Psoas muscle (tissue), 8 donors: ENCODE measurements around the gene LPP. TPM values are rescaled to one million over a fixed set of nuclear protein-coding genes. Genes with fewer than 3 reads are reported as not detected.

Source experiments
- ATAC-seq, 4 donors: fragments of 200-7000 bp; cut with Tn5 transposase; one replicate each; pipeline ENCODE4 v1.9.1; 2020; ENCODE audit warnings: moderate library complexity in 3 of 4, mild to moderate bottlenecking in 2 of 4
- DNase-seq, 2 donors: peaks; one replicate each; pipeline ENCODE4 v3.0.0-alpha.2; 2020
- H3K27ac ChIP-seq: fragments of 200-600 bp; one replicate; pipeline ENCODE4 v1.8.0; 2022
- H3K27me3 ChIP-seq, 3 donors: fragments of 200-600 bp in 1 of 3; one replicate each; pipeline versions ENCODE4 v1.6.1 to v1.8.0; 2013 to 2022; ENCODE audit warnings: low read length in 2 of 3, mild to moderate bottlenecking in 2 of 3, moderate library complexity in 1 of 3; ENCODE audit not compliant: insufficient read depth in 3 of 3
- H3K36me3 ChIP-seq, 2 donors: fragments of 200-600 bp in 1 of 2; one replicate each; pipeline versions ENCODE4 v1.6.1 to v1.8.0; 2013 to 2022; ENCODE audit warnings: low read depth in 1 of 2, mild to moderate bottlenecking in 1 of 2, moderate library complexity in 1 of 2; ENCODE audit not compliant: insufficient read depth in 1 of 2
- H3K4me1 ChIP-seq: fragments of 200-600 bp; one replicate; pipeline ENCODE4 v1.8.0; 2022
- H3K4me3 ChIP-seq: fragments of 200-600 bp; one replicate; pipeline ENCODE4 v1.8.0; 2022; ENCODE audit warnings: mild to moderate bottlenecking
- H3K9me3 ChIP-seq: fragments of 200-600 bp; one replicate; pipeline ENCODE4 v1.8.0; 2022
- CTCF ChIP-seq: fragments of 200-600 bp; IDR thresholded peaks from one replicate; pipeline ENCODE4 v1.8.0; 2022; ENCODE audit warnings: antibody characterized with exemption
- WGBS, 3 donors: extraction: QIAGEN DNeasy Blood & Tissue Kit; methylation state at CpG; one replicate each; pipeline versions ENCODE4 v1.1.6 to v1.1.7; 2013; 5-methylcytosine and 5-hydroxymethylcytosine counted together
- intact Hi-C, 2 donors: fragments of 100-400 bp; cut with DNase I; formaldehyde crosslinking; loops; one replicate each; pipeline versions ENCODE4 v1.11.0 to v1.14.2; 2022
- polyA plus RNA-seq, 3 donors: library from polyadenylated mRNA; stranded (reverse); fragments of 200-250 nt; gene quantifications; one replicate each; pipeline ENCODE4 v1.2.3, GENCODE V29; 2013
- total RNA-seq, 4 donors: library from RNA; stranded (reverse); fragmentation: NEBNext Ultra II Directional in 2 of 4; extraction: Animal tissue kit (Norgen Biotek cat#: 25700) in 2 of 4; gene quantifications; one replicate each; pipeline versions ENCODE4 v1.2.1 to v1.2.4, GENCODE V29; 2021 to 2023
- donor health status: healthy with polysubstance abuse.
- donor health status: DM: no; HTN: no; CAD: no; lungs with moderate emphysema.
- donor health status: Bipolar disorder and iron deficiency.
- donor health status: healthy.
- donor health status: DM: yes; HTN: yes; CAD: no.
- donor health status: DM: no; HTN: no; CAD: no.
- donor health status: DM: no; HTN: no; CAD: no.
- donor health status: DM: yes; HTN: yes; CAD: no.

The LPP gene
- total and polyA plus RNA-seq, 7 donors = 2.6 to 80.3 (median 42.8) TPM

GRCh38 chr3:188691004-188691403 lies 537.0 kb downstream of the LPP start:
- ATAC-seq = no peak
- H3K9me3 ChIP-seq = no peaks in the 10 kb centered on the region
- 95 to 98% (median 96%) methylated on average over 1 of the region's 1 CpG for WGBS, 3 donors
- H3K27ac ChIP-seq = no peak overlapping the region
- intact Hi-C loops = no loop called here
- no peaks in the 10 kb centered on the region for H3K36me3 ChIP-seq
- H3K4me3 ChIP-seq = no peak overlapping the region
- H3K4me1 ChIP-seq = peaks cover 21% of the 10 kb centered on the region
- no peak for TF ChIP-seq CTCF
- H3K27me3 ChIP-seq = no peaks in the 10 kb centered on the region
- no peak for DNase-seq

GRCh38 chr3:188691665-188692064 lies 537.7 kb downstream of the LPP start:
- Histone ChIP-seq H3K27me3 (no peaks in the 10 kb centered on the region), H3K4me3 (no peak overlapping the region), H3K27ac (no peak overlapping the region), H3K36me3 (no peaks in the 10 kb centered on the region), H3K4me1 (peaks cover 21% of the 10 kb centered on the region), H3K9me3 (no peaks in the 10 kb centered on the region)
- no peak for ATAC-seq
- 69 to 97% (median 90%) methylated on average over 1 of the region's 1 CpG for WGBS, 3 donors
- DNase-seq = no peak
- intact Hi-C loops = no loop called here
- TF ChIP-seq CTCF = no peak

- 87 to 94% (median 91%) methylated on average over 2 of the region's 2 CpGs for WGBS, 3 donors
- intact Hi-C loops = no loop called here
- Histone ChIP-seq H3K36me3 (no peaks in the 10 kb centered on the region), H3K27ac (no peak overlapping the region), H3K9me3 (no peaks in the 10 kb centered on the region), H3K27me3 (no peaks in the 10 kb centered on the region), H3K4me3 (no peak overlapping the region), H3K4me1 (peaks cover 15% of the 10 kb centered on the region)
- no peak for TF ChIP-seq CTCF
- DNase-seq (no peak), ATAC-seq (no peak)
These were observed 538.7 kb downstream of the LPP start for GRCh38 chr3:188692700-188693099.

- no peaks in the 10 kb centered on the region for H3K27me3 ChIP-seq
- TF ChIP-seq CTCF = no peak
- intact Hi-C loops = no loop called here
- 56 to 68% (median 60%) methylated on average over 7 of the region's 7 CpGs for WGBS, 3 donors
- H3K27ac ChIP-seq = no peak overlapping the region
- no peaks in the 10 kb centered on the region for H3K9me3 ChIP-seq
- H3K4me1 ChIP-seq = peaks cover 7% of the 10 kb centered on the region
- H3K36me3 ChIP-seq = no peaks in the 10 kb centered on the region
- DNase-seq (no peak), ATAC-seq (no peak)
- no peak overlapping the region for H3K4me3 ChIP-seq
These were observed 539.5 kb downstream of the LPP start for GRCh38 chr3:188693435-188693834.

GRCh38 chr3:188695241-188695640 lies 541.3 kb downstream of the LPP start:
- ATAC-seq = no peak
- H3K4me3 ChIP-seq = no peak overlapping the region
- H3K9me3 ChIP-seq = no peaks in the 10 kb centered on the region
- intact Hi-C loops = no loop called here
- no peak for TF ChIP-seq CTCF
- WGBS, 3 donors = 93 to 97% (median 96%) methylated on average over 5 of the region's 5 CpGs
- no peaks in the 10 kb centered on the region for H3K36me3 ChIP-seq
- H3K4me1 ChIP-seq = peaks cover 1% of the 10 kb centered on the region
- no peak for DNase-seq
- no peaks in the 10 kb centered on the region for H3K27me3 ChIP-seq
- H3K27ac ChIP-seq = no peak overlapping the region
